Fibroblast of lung (primary cell): ENCODE measurements around the gene DIS3L2.

Source experiments
- CTCF ChIP-seq, 2 donors: IDR thresholded peaks in 1 of 2; conservative IDR thresholded peaks in 1 of 2; 1 replicate in 1 of 2; 2 replicates in 1 of 2; pipeline ENCODE4 v1.5.1; 2011 to 2012; ENCODE audit warnings: low read length in 2 of 2, control low read depth in 1 of 2, inconsistent platforms in 1 of 2, low read depth in 1 of 2, mild to moderate bottlenecking in 1 of 2
- EZH2 ChIP-seq: IDR thresholded peaks from 2 replicates; pipeline ENCODE4 v1.5.1; 2012; ENCODE audit warnings: low read length, control low read depth, mild to moderate bottlenecking; ENCODE audit errors: missing control alignments

GRCh38 chr2:232196802-232197201 lies 235.3 kb downstream of the DIS3L2 start:
- TF ChIP-seq EZH2, result no peak
- TF ChIP-seq CTCF (conservative IDR thresholded peaks at IDR 0.05 in 1 of 2, IDR thresholded peaks at IDR 0.05 in 1 of 2; ENCODE audit: low read depth in 1 of 2, low read length in 2 of 2), result no peak
